IPS-11a (cell line): ENCODE measurements around the gene LRIG2.
"Not testable (repeated sequence)": the region's sequence is repeated elsewhere in the genome, so short reads cannot be mapped to it uniquely, and the experiment has no call there.

Source experiments
- H3K4me3 ChIP-seq: one replicate; pipeline ENCODE4 v1.5.1; 2013; ENCODE audit warnings: low read depth, low read length, control low read depth

Gene LRIG2

DNA sequence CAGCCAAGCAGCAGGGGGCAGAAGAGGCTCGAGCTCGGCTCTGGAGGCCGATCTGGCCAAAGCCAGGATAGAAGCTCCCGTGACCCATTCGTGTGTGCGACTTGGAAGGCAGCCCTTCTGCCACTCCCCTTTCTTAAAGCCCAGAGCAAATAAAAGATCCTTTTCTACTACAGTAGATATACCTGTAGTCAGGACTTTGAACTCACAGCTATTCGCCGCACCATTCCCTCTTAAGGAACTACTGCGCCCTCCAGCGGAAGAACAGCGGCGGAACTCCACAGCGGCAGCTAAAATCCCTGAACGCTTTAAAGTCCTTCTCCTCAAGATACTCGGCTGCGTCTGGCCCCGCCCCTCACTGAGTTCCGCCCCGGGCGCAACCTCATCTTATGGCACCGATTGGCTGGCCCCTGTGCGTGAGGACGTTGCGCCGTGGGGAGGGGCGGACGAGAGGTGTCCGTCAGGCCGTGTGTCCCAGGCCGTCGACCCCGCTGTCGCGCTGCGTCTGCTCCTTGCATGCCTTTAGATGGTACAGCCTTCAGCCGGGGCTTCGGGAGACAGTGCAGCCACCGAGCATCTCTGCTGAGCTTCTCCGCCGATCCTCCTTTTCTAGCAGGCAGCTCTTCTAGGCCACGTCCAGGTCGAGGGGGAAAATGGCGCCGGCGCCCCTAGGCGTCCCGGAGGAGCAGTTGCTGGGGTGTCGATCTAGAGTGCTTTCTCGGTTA lies at the start of gene LRIG2:
LRIG2 (plus strand) TSS at position 442 of the 722 bp plus-strand sequence; CDS start at position 651, 209 bp downstream.
- H3K4me3 ChIP-seq, result peak within 1 kb of the TSS; percentile 91

DNA sequence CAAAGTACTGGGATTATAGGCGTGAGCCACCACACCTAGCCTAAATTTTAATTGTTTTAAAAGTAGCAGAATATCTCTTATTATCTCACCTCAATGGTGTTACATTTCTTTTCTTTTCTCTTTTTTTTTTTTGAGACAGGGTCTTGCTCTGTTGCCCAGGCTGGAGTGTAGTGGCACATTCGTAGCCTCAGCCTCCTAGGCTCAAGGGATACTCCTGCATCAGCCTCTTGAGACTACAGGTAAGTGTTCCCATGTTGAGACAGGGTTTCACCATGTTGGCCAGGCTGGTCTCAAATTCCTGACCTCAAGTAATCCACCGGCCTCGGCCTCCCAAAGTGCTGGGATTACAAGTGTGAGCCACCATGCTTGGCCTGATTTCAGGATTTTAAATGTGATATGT lies 49.7 kb upstream of the LRIG2 start:
- not testable (repeated sequence) for H3K4me3 ChIP-seq

DNA sequence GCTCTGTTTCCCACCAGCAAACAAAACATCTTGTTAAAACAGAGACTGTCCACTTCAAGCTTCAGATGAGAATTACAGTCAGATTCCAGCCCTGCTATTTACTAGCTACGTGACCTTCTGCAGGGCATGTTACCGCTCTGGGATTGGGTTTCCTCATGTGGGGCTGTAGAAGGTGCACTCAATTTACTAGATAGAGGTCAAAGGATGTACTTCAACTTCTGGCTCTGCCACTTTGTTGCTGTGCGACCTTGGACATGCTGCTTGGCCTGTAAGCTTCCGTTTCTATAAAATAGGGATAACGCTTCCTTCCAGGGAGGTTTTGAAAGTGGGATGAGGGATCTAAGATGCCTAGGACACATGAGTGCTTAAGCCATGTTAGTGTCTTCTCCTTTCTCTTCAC lies 46.0 kb upstream of the LRIG2 start:
- H3K4me3 ChIP-seq, result no peak overlapping the region

DNA sequence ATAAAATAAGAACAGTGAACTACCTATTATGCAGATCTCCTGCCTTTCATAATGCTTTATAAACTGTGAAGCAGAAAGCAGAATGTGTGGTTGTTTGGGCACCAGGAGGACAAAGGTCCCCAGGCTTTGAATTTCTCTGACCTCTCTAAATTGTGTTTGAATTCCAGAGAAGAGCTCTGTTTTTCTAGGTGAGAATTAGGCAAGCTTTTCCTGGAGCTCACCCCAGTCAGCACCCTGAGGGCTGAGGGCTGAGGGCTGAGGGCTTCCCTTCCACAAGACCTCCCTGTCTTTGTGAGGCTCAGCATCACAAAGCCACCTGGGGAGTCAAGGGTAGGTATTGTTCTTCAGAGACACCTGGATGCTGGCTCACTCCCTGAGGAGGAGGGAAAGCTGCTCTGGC lies 45.5 kb upstream of the LRIG2 start:
- no peak overlapping the region for H3K4me3 ChIP-seq

GRCh38 chr1:113029822-113030221 lies 43.2 kb upstream of the LRIG2 start:
- no peak overlapping the region for H3K4me3 ChIP-seq

- H3K4me3 ChIP-seq, result no peak overlapping the region
Measured at GRCh38 chr1:113031171-113031933, 41.6 kb upstream of the LRIG2 start.

- no peak overlapping the region for H3K4me3 ChIP-seq
Measured at GRCh38 chr1:113035086-113035485, 37.9 kb upstream of the LRIG2 start.

GRCh38 chr1:113036639-113037321 lies 36.2 kb upstream of the LRIG2 start:
- H3K4me3 ChIP-seq, result no peak overlapping the region

DNA sequence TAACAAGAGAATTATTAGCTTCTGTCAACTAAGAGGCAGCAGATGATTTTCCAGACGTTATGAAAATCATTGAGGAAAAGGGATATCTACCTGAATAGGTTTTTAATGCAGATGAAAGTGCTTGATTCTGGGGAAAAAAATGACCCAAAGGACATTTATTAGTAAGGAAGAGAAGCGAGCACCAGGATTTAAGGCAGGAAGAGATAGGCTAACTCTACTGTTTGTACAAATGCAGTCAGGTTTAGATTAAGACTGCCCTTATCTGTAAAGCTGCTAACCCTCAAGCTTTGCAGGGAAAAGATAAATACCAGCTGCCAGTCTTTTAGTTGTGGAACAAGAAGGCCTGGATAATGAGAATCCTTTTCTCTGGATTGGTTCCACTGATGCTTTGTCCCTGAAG lies 33.0 kb upstream of the LRIG2 start:
- H3K4me3 ChIP-seq, result no peak overlapping the region

DNA sequence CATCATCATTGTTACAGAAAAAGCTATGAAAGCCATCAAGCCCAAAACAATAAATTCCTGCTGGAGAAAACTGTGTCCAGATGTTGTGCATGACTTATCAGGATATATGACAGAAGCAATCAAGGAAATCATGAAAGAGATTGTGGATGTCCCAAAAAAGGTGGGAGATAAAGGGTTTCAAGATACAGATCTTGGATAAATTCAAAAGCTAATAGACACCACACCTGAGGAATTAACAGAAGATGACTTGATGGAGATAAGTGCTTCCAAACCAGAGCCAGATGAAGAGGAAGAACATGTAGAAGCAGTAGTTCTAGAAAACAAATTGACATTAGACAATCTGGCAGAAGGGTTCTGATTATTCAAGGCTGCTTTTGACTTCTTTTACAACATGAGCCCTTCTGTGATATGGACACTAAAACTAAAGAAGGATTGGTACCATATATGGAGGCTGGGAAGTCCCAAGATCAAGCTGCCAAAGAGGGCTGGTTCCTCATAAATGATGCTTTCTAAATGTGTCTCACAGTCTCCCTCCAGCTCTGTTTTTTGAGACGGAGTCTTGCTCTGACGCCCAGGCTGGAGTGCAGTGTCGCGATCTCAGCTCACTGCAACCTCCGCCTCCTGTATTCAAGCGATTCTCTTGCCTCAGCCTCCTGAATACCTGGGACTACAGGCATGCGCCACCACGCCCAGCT lies 32.1 kb upstream of the LRIG2 start:
- H3K4me3 ChIP-seq, result no peak overlapping the region

DNA sequence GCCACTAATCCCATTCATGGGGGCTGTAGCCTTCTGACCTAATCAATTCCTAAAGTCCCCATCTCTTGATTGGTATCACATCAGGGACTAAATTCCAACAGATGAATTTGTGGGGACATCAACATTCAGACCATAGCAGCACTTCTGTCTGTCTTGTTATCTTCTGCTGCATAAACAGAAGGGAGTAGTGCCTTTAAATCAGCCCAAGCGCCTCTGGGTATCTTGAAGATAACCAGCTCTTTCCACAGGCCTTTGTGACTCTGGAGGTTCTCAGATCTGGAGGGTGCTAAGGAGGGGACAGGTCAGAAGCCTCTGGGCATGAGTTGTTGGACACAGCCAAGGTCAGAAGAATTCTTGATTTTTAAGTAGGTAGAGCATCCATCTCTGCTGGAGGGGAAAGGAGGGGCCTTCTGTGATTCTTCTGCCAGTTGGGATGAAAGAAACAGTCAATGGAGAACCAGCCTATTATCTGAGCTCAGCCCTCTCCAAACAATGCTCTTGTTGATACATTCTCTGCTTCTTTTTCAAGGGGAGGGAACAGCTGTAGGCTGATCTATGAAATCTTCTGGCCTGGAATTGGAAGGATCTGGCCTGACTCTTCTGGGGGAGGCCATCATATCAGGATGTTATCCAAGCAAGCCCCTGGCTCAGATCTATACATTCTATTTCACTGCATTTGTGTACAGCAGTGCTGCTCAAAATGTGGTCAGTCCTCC lies 31.3 kb upstream of the LRIG2 start:
- H3K4me3 ChIP-seq, result no peak overlapping the region

DNA sequence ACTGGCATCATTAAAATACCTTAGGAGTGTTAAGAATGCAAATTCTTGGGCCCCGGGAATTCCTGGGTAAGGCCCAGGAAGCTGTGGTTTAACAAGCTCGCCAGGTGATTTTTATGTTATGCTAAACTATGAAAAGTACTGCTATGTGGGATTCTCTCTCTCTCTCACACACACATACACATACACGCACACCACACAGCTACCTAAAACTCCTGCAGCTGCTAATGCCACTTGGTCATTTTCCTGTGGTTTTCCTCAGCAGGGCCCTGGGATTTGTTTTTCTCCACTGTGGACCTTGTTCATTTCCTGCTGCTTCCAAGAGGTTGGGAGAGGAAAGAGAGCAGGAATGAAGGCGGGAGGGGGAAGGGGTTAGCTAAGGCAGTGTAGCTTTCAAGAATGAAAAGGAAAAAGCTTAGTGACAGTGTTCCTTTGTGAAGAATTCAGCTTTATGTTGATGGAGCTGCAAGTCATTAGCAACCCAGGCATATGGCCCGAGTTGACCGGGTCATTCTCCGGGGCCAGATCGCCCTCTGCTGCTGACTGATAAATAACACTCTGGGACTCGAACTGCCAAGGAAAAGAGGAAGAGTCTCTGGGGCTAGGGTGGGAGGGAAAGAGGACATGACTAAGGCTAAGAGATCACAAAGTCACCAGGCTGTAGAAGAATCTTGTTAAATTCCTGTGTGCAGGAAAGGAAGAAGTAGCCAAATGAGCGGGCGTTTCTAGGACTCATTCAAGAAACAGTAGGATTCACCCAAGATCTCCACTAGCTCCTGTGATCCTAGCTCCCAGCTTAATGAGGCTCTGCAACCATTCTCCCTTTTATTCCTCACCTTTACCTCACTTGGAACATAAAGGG lies 30.5 kb upstream of the LRIG2 start:
- H3K4me3 ChIP-seq, result no peak overlapping the region

- H3K4me3 ChIP-seq, result not testable (repeated sequence)
Measured at GRCh38 chr1:113043144-113043488, 29.9 kb upstream of the LRIG2 start.

- no peak overlapping the region for H3K4me3 ChIP-seq
Measured at GRCh38 chr1:113046569-113046968, 26.4 kb upstream of the LRIG2 start.

DNA sequence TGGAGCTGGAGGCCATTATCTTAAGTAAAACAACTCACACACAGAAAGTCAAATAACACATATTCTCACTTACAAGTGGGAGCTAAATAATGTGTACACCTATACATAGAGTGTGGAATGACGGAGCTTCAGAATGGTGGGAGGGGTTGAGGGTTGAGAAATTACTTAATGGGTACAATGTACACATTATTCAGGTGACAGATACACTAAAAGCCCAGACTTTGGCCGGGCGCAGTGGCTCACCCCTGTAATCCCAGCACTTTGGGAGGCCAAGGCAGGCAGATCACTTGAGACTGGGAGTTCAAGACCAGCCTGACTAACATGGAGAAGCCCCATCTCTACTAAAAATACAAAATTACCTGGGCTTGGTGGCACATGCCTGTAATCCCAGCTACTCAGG lies 24.9 kb upstream of the LRIG2 start:
- no peak overlapping the region for H3K4me3 ChIP-seq

- H3K4me3 ChIP-seq, result no peak overlapping the region
Measured at GRCh38 chr1:113053344-113054126, 19.5 kb upstream of the LRIG2 start.

GRCh38 chr1:113055570-113055969 lies 17.4 kb upstream of the LRIG2 start:
- no peak overlapping the region for H3K4me3 ChIP-seq

DNA sequence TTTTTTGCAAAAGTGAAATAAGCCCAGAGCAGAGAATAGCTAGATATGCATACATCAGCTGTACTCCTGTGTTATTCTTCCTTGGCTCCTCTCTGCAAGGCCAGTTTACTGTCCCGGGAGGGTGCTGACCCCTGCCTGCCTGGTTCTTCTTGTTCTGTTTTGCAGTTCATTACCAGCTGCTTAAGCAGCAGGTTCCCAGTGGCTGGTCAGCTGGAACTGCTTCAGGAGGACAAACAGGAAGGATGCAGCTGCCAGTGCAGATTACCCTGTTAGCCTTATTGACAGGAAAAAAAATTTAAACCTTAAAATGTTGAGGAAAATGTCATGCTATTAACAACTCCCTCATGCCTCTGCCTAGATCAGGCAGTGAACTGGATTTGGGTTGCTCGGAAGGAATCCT lies 16.0 kb upstream of the LRIG2 start:
- no peak overlapping the region for H3K4me3 ChIP-seq
